ENCODE data around the gene BAIAP3. TPM values are rescaled to one million over a fixed set of nuclear protein-coding genes. Genes with fewer than 3 reads are reported as not detected.

The BAIAP3 gene
- total and polyA plus RNA-seq, 2 of the 8 experiments (the other 6 are each of a cell fraction or from before 2014, with no cell fraction given) = 2.9 to 6.8 TPM

- TF ChIP-seq ATF2 (IDR thresholded peaks at IDR 0.05; ENCODE audit: low read length) (no peak), TAF1 (IDR thresholded peaks at IDR 0.05; ENCODE audit: low read depth, low read length) (no peak), SRF (IDR thresholded peaks at IDR 0.05; ENCODE audit: low read depth, low read length) (no peak), CREB1 (IDR thresholded peaks at IDR 0.05) (no peak), YY1 (IDR thresholded peaks at IDR 0.05; ENCODE audit: low read depth, low read length) (no peak)
Observed at GRCh38 chr16:1344499-1344898, 11.1 kb downstream of the BAIAP3 start (continued).
